Measurements from ENCODE around the gene STAC2. TPM values are rescaled to one million over a fixed set of nuclear protein-coding genes. Genes with fewer than 3 reads are reported as not detected.

STAC2 gene
- total RNA-seq, 1 experiment from 2014 or later = 1.3 TPM

GRCh38 chr17:39217734-39218369, 7.9 kb downstream of the STAC2 start:
- ChIA-PET POLR2A (ENCODE audit: low non-redundant PET) (no interaction called here), CTCF (interaction anchor here (0.6 kb wide), 2 partner anchors 21 to 90 kb away, joined by 3 read pairs; no protein-coding TSS in a partner anchor)
- H3K4me1 ChIP-seq (ENCODE audit: insufficient read depth, low read length, poor library complexity, severe bottlenecking) = no peaks in the 10 kb centered on the region
- H3K27ac ChIP-seq (ENCODE audit: low read depth, low read length, poor library complexity, severe bottlenecking) = no peak overlapping the region
- H3K9me3 ChIP-seq (ENCODE audit: low read depth, low read length, poor library complexity, severe bottlenecking) = no peaks in the 10 kb centered on the region
- H3K4me3 ChIP-seq (ENCODE audit: low read depth, low read length, poor library complexity, severe bottlenecking) = no peak overlapping the region
- intact Hi-C loops (cut with micrococcal nuclease; ENCODE audit: unreplicated experiment) = no loop called here
- TF ChIP-seq CTCF (conservative IDR thresholded peaks at IDR 0.05; ENCODE audit: low read depth, low read length) (no peak), EZH2 (IDR thresholded peaks at IDR 0.05; ENCODE audit: borderline replicate concordance, low read depth, low read length, poor library complexity, severe bottlenecking) (no peak)
- no peak for DNase-seq (ENCODE audit: low spot score)
- no peaks in the 10 kb centered on the region for H3K27me3 ChIP-seq (replicated peaks; ENCODE audit: insufficient read depth, low read depth, low read length, poor library complexity)
- H3K36me3 ChIP-seq (ENCODE audit: insufficient read depth, low read length, poor library complexity, severe bottlenecking) = no peaks in the 10 kb centered on the region
- no TSS peak for BruUV-seq (replicated peaks)

GRCh38 chr17:39213852-39214251, 11.9 kb downstream of the STAC2 start:
- TF ChIP-seq EZH2 (IDR thresholded peaks at IDR 0.05; ENCODE audit: borderline replicate concordance, low read depth, low read length, poor library complexity, severe bottlenecking) = no peak
- no peak for TF ChIP-seq CTCF (conservative IDR thresholded peaks at IDR 0.05; ENCODE audit: low read depth, low read length)
- Histone ChIP-seq H3K4me3 (ENCODE audit: low read depth, low read length, poor library complexity, severe bottlenecking) (no peak overlapping the region), H3K4me1 (ENCODE audit: insufficient read depth, low read length, poor library complexity, severe bottlenecking) (peaks cover 8% of the 10 kb centered on the region), H3K27me3 (replicated peaks; ENCODE audit: insufficient read depth, low read depth, low read length, poor library complexity) (no peaks in the 10 kb centered on the region), H3K27ac (ENCODE audit: low read depth, low read length, poor library complexity, severe bottlenecking) (no peak overlapping the region), H3K9me3 (ENCODE audit: low read depth, low read length, poor library complexity, severe bottlenecking) (no peaks in the 10 kb centered on the region), H3K36me3 (ENCODE audit: insufficient read depth, low read length, poor library complexity, severe bottlenecking) (no peaks in the 10 kb centered on the region)
- no peak for DNase-seq (ENCODE audit: low spot score)
- no TSS peak for BruUV-seq (replicated peaks)
- intact Hi-C loops (cut with micrococcal nuclease; ENCODE audit: unreplicated experiment) = no loop called here
- POLR2A ChIA-PET (ENCODE audit: low non-redundant PET) = no interaction called here
- CTCF ChIA-PET = no interaction called here

DNA sequence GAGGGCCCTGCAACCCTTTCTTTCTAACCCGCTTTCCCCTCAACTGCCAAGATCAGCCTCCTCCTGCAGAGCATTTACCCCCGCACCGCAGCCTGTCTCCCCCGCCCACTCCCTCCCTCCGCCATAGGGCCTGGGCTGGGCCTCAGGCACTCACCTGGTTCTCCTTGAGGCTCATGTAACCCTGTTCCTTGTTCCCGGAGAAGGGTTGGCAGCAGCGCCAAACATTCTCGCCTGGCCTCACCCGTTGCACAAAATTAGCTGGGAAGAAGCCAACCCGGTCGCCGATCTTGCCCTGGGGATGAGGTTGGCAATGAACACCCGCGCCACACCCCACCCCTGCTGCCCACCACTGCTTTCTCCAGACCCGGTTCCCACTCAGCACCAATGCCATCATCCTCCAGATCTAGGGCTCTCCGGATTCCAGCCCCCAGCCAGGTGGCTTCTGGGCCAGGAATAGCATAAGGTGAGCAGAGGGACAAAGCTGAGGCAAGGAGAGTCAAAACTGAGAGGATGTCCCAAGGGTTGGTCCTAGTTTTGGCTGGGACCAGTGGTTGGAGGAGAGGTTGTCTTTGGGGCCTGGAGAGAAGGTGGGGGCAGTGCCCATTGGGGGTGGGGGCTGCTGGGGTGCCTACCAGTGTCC, 12.8 kb downstream of the STAC2 start:
- ChIA-PET CTCF (interaction anchor here (0.5 to 0.7 kb wide), 2 partner anchors 31 to 429 kb away, joined by 3 to 5 read pairs; no protein-coding TSS in a partner anchor), POLR2A (ENCODE audit: low non-redundant PET) (interaction anchor here (0.7 kb wide), 1 partner anchor 13 kb away, joined by 6 read pairs; the partner anchor contains the start of gene RPL19)
- intact Hi-C loops (cut with micrococcal nuclease; ENCODE audit: unreplicated experiment) = no loop called here
- Histone ChIP-seq H3K27me3 (replicated peaks; ENCODE audit: insufficient read depth, low read depth, low read length, poor library complexity) (no peaks in the 10 kb centered on the region), H3K4me1 (ENCODE audit: insufficient read depth, low read length, poor library complexity, severe bottlenecking) (peaks cover 16% of the 10 kb centered on the region), H3K27ac (ENCODE audit: low read depth, low read length, poor library complexity, severe bottlenecking) (no peak overlapping the region), H3K9me3 (ENCODE audit: low read depth, low read length, poor library complexity, severe bottlenecking) (no peaks in the 10 kb centered on the region), H3K36me3 (ENCODE audit: insufficient read depth, low read length, poor library complexity, severe bottlenecking) (no peaks in the 10 kb centered on the region), H3K4me3 (ENCODE audit: low read depth, low read length, poor library complexity, severe bottlenecking) (no peak overlapping the region)
- DNase-seq (ENCODE audit: low spot score) = no peak
- BruUV-seq (replicated peaks) = no TSS peak
- no peak for TF ChIP-seq CTCF (conservative IDR thresholded peaks at IDR 0.05; ENCODE audit: low read depth, low read length)
- TF ChIP-seq EZH2 (IDR thresholded peaks at IDR 0.05; ENCODE audit: borderline replicate concordance, low read depth, low read length, poor library complexity, severe bottlenecking) = no peak
